Right renal cortex interstitium (tissue), 3 donors: Measurements from ENCODE around the gene SEMA4D. TPM values are rescaled to one million over a fixed set of nuclear protein-coding genes. Genes with fewer than 3 reads are reported as not detected.
"Not testable (repeated sequence)": the region's sequence is repeated elsewhere in the genome, so short reads cannot be mapped to it uniquely, and the experiment has no call there.

ENCODE experiments used
- DNase-seq, 3 donors: peaks; one replicate each; pipeline ENCODE4 v3.0.0-alpha.2; 2013; ENCODE audit warnings: low read depth in 3 of 3, low spot score in 2 of 3
- polyA plus RNA-seq, 3 donors: library from polyadenylated mRNA; unstranded; fragments of 120-200 nt; gene quantifications; one replicate each; pipeline ENCODE4 v1.2.1, GENCODE V29; 2013; ENCODE audit not compliant: insufficient read length in 3 of 3

Gene SEMA4D
- polyA plus RNA-seq, 3 donors, result 40.7 to 45.0 (median 41.3) TPM

GRCh38 chr9:89483592-89484474 is 14.1 kb downstream of the SEMA4D start:
- DNase-seq, result no peak

DNA sequence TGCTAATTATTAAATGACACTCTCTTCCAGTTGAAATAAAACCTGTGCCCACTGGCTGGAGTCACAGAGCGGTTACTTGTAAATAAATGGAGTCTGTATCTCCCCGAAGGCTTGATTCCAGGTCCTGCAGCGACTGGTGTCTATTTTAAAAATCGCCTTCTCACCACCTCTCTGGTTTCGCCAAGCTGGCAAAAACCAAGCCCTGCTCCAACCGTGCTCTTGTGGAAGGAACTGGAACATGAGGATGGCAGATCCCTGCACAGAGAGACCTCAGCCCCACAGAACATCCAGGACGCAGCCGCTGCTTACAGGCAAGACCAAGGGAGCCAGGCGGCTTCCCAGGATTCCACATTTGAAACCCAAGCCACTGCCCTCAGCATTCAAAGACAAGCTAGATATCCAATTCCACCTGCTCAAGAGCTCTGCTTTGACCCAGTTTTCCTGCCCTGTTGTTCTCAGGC is 15.0 kb downstream of the SEMA4D start:
- DNase-seq, result no peak

- DNase-seq, result no peak
These were observed 15.7 kb downstream of the SEMA4D start for GRCh38 chr9:89482056-89482851.

GRCh38 chr9:89481538-89481915 is 16.4 kb downstream of the SEMA4D start:
- DNase-seq, result no peak

GRCh38 chr9:89480825-89481537 is 16.9 kb downstream of the SEMA4D start:
- no peak for DNase-seq

GRCh38 chr9:89480372-89480771 is 17.5 kb downstream of the SEMA4D start:
- DNase-seq, result not testable (repeated sequence)

DNA sequence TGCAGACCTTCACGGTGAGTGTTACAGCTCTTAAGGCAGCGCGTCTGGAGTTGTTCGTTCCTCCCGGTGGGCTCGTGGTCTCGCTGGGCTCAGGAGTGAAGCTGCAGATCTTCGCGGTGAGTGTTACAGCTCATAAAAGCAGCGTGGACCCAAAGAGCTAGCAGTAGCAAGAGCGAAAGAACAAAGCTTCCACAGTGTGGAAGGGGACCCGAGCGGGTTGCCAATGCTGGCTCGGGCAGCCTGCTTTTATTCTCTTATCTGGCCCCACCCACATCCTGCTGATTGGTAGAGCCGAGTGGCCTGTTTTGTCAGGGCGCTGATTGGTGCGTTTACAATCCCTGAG is 18.3 kb downstream of the SEMA4D start:
- DNase-seq, result not testable (repeated sequence)

DNA sequence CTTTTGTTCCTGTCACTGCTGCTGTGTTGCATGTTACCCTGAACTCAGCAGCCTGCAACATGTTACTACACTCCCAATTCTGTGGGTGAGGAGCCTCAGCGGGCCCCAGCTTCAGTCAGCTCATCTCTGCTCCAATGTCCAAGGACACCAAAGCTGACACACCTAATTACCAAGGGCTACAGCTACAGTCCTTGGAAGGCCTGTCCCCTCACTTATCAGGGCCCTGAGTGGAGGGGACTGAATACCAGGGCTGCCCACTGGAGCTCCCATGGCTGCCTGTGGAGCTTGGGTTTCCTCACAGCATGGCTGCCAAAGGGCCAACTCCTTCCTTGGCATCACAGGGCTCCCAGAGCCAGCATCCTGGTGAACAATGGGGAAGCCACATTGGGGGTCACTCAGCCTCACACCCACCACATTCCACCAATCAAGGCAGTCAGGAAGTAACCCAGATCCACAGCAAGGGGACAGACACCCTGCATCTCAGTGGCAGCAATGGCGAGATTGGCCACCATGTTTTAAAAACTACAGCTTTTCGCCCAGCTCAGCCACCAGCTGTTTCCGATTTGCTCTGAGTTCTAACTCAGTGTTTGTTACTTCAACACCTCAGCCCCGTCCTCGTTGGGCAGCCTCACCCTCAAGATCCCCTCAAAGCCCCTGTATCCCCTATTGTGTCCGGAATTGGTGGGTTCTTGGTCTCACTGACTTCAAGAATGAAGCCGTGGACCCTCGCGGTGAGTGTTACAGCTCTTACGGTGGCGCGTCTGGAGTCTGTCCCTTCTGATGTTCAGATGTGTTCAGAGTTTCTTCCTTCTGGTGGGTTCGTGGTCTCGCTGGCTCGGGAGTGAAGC is 18.9 kb downstream of the SEMA4D start:
- DNase-seq, result no peak

DNA sequence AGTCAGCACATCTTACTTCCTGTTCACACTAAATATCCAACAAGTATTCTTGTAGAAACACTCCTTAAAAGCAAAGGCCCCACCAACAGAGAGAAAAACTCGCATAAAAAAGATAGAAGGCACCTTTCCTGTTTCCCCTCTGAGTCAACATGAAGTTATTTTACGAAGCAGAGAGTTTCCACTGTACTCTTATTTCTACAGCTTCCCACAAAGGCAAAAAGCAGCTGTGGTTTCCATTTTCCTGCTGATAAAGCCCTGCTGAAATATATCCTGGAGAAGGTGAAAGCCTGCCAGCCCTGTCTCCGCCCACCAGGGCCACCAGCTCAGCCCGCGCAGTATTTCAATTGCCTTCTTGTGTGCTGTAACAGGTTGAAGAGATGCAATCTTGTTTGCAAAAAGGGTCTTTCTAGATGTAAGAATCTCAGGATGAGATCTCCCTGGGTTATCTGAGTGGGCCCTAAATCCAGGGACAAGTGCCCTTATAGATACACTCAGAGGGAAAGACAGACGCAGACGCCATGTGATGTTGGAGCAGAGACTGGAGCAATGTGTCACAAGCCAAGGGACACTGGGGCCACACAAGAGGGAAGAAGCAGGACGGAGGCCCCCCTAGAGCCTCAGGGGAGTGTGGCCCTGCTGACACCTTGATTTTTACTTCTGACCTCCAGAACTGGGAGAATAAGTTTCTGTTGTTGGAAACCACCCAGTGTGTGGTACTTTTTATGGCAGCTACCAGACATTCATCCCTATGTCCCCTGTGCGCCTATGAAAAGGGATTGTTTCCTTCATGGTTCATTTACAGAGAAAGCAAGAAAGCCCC is 19.9 kb downstream of the SEMA4D start:
- no peak for DNase-seq

DNA sequence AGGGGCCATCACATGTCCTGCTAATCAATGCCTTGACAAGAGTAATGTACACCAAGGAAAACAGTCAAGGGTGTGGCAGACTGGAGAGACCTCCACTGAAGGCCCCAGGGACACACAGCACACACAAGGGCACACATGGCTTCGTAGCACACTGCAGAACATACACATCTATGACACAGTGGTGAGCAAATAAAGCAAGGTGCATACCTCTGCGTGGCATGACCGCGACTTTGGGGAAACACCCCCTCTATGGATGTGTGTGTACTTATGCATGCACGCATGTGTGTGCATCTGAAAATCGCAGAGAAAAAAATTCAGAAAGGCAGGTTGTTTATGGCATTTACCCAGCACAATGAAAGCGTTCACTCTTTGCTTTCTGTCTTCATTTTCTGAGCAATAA is 20.5 kb downstream of the SEMA4D start:
- DNase-seq, result no peak

GRCh38 chr9:89476546-89476945 is 21.4 kb downstream of the SEMA4D start:
- no peak for DNase-seq

GRCh38 chr9:89475891-89476440 is 21.9 kb downstream of the SEMA4D start:
- DNase-seq, result no peak

- DNase-seq, result no peak
These were observed 23.0 kb downstream of the SEMA4D start for GRCh38 chr9:89474939-89475338.

DNA sequence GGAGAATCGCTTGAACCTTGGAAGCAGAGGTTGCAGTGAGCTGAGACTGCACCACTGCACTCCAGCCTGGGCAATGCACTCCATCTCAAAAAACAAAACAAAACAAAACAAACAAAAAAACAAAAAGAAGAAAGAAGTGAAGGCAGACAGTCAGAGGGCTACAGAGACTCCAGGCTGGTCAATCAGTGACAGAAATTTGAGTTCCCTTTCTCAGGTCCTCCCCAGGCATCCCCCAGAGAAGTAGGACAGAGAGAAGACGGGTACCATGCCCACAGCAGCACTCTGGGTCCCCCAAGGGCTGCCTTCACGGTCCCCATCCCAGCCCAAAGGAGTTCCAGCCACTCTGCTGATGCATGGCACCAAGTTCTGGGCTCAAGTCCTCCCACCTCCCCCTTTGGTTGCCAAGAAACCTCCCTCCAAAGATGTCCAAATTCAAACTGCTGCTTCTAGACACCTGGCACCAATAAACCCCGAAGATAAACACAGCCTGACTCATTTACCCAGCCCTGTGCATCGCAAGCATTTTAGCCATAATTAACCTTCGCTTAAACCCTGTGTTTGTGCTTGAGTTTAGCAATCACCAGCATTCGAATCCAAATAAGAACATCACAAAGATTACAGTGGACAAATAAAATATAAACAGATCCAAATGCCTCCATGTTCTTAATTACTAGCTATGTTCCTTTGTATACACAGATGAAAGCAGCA is 24.0 kb downstream of the SEMA4D start:
- no peak for DNase-seq

DNA sequence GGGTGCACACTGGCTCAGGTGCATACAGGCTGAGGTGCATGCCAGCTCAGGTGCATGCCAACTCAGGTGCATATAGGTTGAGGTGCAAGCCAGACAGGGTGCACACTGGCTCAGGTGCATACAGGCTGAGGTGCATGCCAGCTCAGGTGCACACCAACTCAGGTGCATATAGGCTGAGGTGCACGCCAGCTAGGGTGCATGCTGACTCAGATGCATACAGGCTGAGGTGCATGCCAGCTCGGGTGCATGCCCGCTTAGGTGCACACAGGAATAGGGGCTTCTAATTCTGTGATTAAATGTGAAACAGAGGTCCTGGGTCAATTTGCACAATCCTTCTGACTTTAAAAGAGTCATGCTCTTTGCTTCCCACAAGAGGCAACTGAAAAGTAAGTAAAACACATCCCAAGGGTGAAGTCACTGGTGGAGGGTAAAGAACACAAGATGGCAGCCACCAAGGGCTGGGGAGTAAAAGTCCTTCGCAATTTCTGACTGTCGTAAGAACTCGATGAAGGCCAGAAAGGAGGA is 26.1 kb downstream of the SEMA4D start:
- DNase-seq, result not testable (repeated sequence)

DNA sequence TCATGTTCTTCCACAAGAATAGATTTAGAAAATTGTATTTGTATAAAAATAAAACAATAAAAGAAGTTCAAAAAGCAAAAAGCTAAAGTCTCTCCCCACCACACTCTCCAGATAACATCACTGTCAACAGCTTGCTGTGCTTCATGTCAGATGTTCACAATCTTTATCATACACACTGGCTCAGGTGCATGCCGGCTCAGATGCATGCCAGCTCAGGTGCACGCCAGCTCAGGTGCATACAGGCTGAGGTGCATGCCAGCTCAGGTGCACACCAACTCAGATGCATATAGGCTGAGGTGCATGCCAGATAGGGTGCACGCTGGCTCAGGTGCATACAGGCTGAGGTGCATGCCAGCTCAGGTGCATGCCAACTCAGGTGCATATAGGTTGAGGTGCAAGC is 26.5 kb downstream of the SEMA4D start:
- DNase-seq, result no peak

DNA sequence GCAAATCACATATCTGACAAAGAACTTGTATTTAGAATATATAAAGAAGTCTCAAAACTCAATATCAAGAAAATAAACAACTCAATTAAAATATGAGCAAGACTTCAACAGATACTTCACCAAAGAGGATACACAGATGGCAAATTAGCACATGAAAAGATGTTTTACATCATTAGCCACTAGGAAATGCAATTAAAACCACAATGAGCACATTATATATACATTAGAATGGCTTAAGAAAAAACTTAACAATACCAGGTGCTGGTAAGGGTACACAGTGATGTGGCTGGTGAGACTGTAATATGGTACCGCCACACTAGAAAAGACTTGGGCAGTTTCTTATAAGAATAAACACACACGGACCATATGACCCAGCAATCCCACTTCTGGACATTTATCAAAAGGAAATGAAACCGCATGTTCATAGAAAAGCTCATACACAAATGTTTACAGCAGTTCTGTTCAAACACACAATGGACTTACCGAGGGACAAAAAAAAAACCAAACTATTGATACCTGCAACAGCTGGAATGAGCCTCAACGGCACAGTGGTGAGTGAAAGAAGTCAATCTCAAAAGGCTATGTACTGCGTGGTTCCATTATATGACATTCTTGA is 27.6 kb downstream of the SEMA4D start:
- DNase-seq, result no peak

DNA sequence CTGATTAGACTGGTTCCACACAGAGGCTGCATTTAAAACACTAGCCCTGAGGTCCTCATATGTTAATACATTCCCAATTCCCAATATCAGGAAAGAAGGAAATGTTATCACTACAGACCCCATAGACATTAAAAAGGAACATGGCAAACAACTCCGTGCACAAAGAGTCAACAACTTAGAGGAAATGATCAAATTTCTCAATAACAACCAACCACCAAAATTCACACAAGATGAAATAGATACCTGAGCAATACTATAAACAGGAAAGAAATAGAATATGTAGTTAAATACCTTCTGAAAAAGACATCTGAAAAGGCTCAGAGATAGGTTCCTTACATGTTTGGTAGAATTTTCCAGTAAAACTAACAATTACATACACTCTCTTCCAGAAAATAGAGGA is 28.9 kb downstream of the SEMA4D start:
- DNase-seq, result no peak
